MCF 10A (cell line): ENCODE measurements around the gene GSE1. TPM values are rescaled to one million over a fixed set of nuclear protein-coding genes. Genes with fewer than 3 reads are reported as not detected.

Experiments
- BruUV-seq: library from RNA; stranded (reverse); fragments of 400-500 nt; replicated peaks from 2 replicates; lab custom pipeline; 2021; lab: Mats Ljungman, UMichigan
- CTCF ChIA-PET: fragments of 300-600 bp; sonication (Branson Sonifier 250); formaldehyde crosslinking; extraction: SDS; loops from one replicate; lab custom pipeline; 2021; ENCODE audit warnings: antibody characterized with exemption, inconsistent platforms; lab: Yijun Ruan, JAX
- POLR2A ChIA-PET: fragments of 300-600, 350-650 bp; sonication (Branson Sonifier 250); formaldehyde crosslinking; extraction: SDS; loops from one replicate; lab custom pipeline; 2020; ENCODE audit warnings: antibody characterized with exemption, inconsistent platforms; lab: Yijun Ruan, JAX
- DNase-seq: peaks from one replicate; pipeline ENCODE4 v3.0.0-alpha.2; 2018; ENCODE audit not compliant: unreplicated experiment
- H3K27ac Mint-ChIP-seq: one replicate; pipeline ENCODE4 v1.8.0; 2022; ENCODE audit warnings: mild to moderate bottlenecking, low read depth, mixed read lengths; ENCODE audit not compliant: unreplicated experiment
- H3K27me3 Mint-ChIP-seq: one replicate; pipeline ENCODE4 v1.8.0; 2022; ENCODE audit warnings: mixed read lengths; ENCODE audit not compliant: insufficient read depth, unreplicated experiment
- H3K36me3 Mint-ChIP-seq: one replicate; pipeline ENCODE4 v1.8.0; 2022; ENCODE audit warnings: mild to moderate bottlenecking, moderate library complexity, mixed read lengths; ENCODE audit not compliant: insufficient read depth, unreplicated experiment
- H3K4me1 Mint-ChIP-seq: one replicate; pipeline ENCODE4 v1.8.0; 2022; ENCODE audit warnings: mixed read lengths; ENCODE audit not compliant: insufficient read depth, unreplicated experiment
- H3K4me3 Mint-ChIP-seq: one replicate; pipeline ENCODE4 v1.8.0; 2022; ENCODE audit warnings: mild to moderate bottlenecking, moderate library complexity, mixed read lengths; ENCODE audit not compliant: unreplicated experiment
- H3K9me3 Mint-ChIP-seq: one replicate; pipeline ENCODE4 v1.8.0; 2022; ENCODE audit warnings: mixed read lengths; ENCODE audit not compliant: unreplicated experiment
- CTCF ChIP-seq: fragments of 200-600 bp; IDR thresholded peaks from one replicate; pipeline ENCODE4 v1.8.0; 2022; ENCODE audit warnings: antibody characterized with exemption, mild to moderate bottlenecking; ENCODE audit not compliant: unreplicated experiment
- intact Hi-C: fragments of 100-400 bp; cut with micrococcal nuclease; formaldehyde crosslinking; loops from 2 replicates; pipeline ENCODE4 v1.14.1; 2022
- total RNA-seq: library from RNA; stranded (reverse); gene quantifications from 2 replicates; pipeline ENCODE4 v1.2.3, GENCODE V29; 2022

The GSE1 gene
- total RNA-seq, 1 experiment from 2014 or later, result 52.9 TPM

- BruUV-seq, result no TSS peak
- intact Hi-C loops, result loop anchor here (1.0 kb wide), 1 partner anchor 43 kb away; no protein-coding TSS in a partner anchor
- H3K4me3 Mint-ChIP-seq, result no peak overlapping the region
- ChIA-PET CTCF (interaction anchor here (0.6 to 3.2 kb wide), 13 partner anchors 9 to 133 kb away, joined by 3 to 12 read pairs (median 4); partner anchors contain the start of gene GINS2), POLR2A (interaction anchor here (0.7 to 0.9 kb wide), 2 partner anchors 23 to 681 kb away, joined by 3 read pairs; no protein-coding TSS in a partner anchor)
- no peak overlapping the region for H3K27ac Mint-ChIP-seq
- peaks cover 61% of the 10 kb centered on the region for H3K36me3 Mint-ChIP-seq
- peak; percentile 43 for TF ChIP-seq CTCF
- H3K27me3 Mint-ChIP-seq, result no peaks in the 10 kb centered on the region
- H3K4me1 Mint-ChIP-seq, result no peaks in the 10 kb centered on the region
- DNase-seq, result peak; percentile 32
- H3K9me3 Mint-ChIP-seq, result no peaks in the 10 kb centered on the region
These were observed 62.2 kb downstream of the GSE1 start for GRCh38 chr16:85675251-85675874.

- Mint-ChIP-seq H3K27ac (no peak overlapping the region), H3K27me3 (no peaks in the 10 kb centered on the region), H3K4me1 (no peaks in the 10 kb centered on the region), H3K4me3 (no peak overlapping the region), H3K36me3 (peaks cover 58% of the 10 kb centered on the region), H3K9me3 (no peaks in the 10 kb centered on the region)
- ChIA-PET CTCF (interaction anchor here (0.6 to 1.9 kb wide), 5 partner anchors 16 to 625 kb away, joined by 3 to 8 read pairs (median 4); no protein-coding TSS in a partner anchor), POLR2A (interaction anchor here (0.9 kb wide), 1 partner anchor 22 kb away, joined by 3 read pairs; no protein-coding TSS in a partner anchor)
- no peak for DNase-seq
- TF ChIP-seq CTCF, result no peak
- no TSS peak for BruUV-seq
- intact Hi-C loops, result no loop called here
These were observed 63.3 kb downstream of the GSE1 start for GRCh38 chr16:85676466-85676865.

- CTCF ChIA-PET, result interaction anchor here (1.0 to 1.2 kb wide), 2 partner anchors 34 to 40 kb away, joined by 5 read pairs; no protein-coding TSS in a partner anchor
- TF ChIP-seq CTCF, result no peak
- POLR2A ChIA-PET, result no interaction called here
- Mint-ChIP-seq H3K4me3 (no peak overlapping the region), H3K4me1 (no peaks in the 10 kb centered on the region), H3K36me3 (peaks cover 48% of the 10 kb centered on the region), H3K27ac (no peak overlapping the region), H3K9me3 (no peaks in the 10 kb centered on the region), H3K27me3 (no peaks in the 10 kb centered on the region)
- intact Hi-C loops, result no loop called here
- BruUV-seq, result no TSS peak
- DNase-seq, result no peak
These were observed 64.4 kb downstream of the GSE1 start for GRCh38 chr16:85677383-85677967.

- BruUV-seq, result TSS peak; percentile 6
These were observed 64.9 kb downstream of the GSE1 start for GRCh38 chr16:85678016-85678415.

More at GRCh38 chr16:85678016-85678415, 64.9 kb downstream of the GSE1 start:
- H3K4me1 Mint-ChIP-seq, result no peaks in the 10 kb centered on the region
- intact Hi-C loops, result no loop called here
- H3K9me3 Mint-ChIP-seq, result no peaks in the 10 kb centered on the region
- ChIA-PET CTCF (interaction anchor here (1.0 to 1.2 kb wide), 2 partner anchors 35 to 39 kb away, joined by 5 read pairs; no protein-coding TSS in a partner anchor), POLR2A (no interaction called here)
- no peaks in the 10 kb centered on the region for H3K27me3 Mint-ChIP-seq
- no peak overlapping the region for H3K27ac Mint-ChIP-seq
- H3K36me3 Mint-ChIP-seq, result peaks cover 43% of the 10 kb centered on the region
- DNase-seq, result no peak
- no peak overlapping the region for H3K4me3 Mint-ChIP-seq
- no peak for TF ChIP-seq CTCF
